ENCODE data around the gene SLC22A23. TPM values are rescaled to one million over a fixed set of nuclear protein-coding genes. Genes with fewer than 3 reads are reported as not detected.

SLC22A23 gene
- total RNA-seq, 4 donors from 2014 or later, result 6.6 to 25.0 (median 14.6) TPM

DNA sequence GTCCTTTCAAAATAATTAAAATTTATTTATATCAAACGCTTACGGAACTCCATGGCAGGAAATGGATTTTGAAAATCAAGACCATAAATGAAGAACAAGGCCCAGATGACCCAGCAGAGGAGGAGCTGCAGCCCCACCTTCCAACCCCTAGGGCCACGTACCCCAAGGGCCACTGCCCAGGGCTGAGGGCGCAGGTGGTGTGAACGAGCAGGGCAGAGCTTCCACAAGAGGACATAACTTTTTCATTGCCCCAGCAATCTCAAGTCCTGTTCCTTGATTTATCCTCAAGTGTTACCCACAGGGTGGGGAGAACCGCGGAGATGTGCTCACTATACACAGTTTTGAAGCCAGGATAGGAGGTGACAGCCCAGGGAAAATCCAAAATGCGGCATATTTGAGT is 155.3 kb downstream of the SLC22A23 start:
- in situ Hi-C loops (cut with MboI; ENCODE audit: low sequenced_read_pairs in 4 of 4) (no loop called here), intact Hi-C loops (cut with DNase I; ENCODE audit: low total_unique reads) (no loop called here)
- H3K9me3 ChIP-seq, result no peaks in the 10 kb centered on the region
- TF ChIP-seq, protein P1, sequence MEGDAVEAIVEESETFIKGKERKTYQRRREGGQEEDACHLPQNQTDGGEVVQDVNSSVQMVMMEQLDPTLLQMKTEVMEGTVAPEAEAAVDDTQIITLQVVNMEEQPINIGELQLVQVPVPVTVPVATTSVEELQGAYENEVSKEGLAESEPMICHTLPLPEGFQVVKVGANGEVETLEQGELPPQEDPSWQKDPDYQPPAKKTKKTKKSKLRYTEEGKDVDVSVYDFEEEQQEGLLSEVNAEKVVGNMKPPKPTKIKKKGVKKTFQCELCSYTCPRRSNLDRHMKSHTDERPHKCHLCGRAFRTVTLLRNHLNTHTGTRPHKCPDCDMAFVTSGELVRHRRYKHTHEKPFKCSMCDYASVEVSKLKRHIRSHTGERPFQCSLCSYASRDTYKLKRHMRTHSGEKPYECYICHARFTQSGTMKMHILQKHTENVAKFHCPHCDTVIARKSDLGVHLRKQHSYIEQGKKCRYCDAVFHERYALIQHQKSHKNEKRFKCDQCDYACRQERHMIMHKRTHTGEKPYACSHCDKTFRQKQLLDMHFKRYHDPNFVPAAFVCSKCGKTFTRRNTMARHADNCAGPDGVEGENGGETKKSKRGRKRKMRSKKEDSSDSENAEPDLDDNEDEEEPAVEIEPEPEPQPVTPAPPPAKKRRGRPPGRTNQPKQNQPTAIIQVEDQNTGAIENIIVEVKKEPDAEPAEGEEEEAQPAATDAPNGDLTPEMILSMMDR (IDR thresholded peaks at IDR 0.05 in 4 of 5, conservative IDR thresholded peaks at IDR 0.05 in 1 of 5), result no peak
- no peak for TF ChIP-seq POLR2A (IDR thresholded peaks at IDR 0.05)
- no peak overlapping the region for H3K4me3 ChIP-seq
- no peak for DNase-seq
- H3K27ac ChIP-seq, result no peak overlapping the region
- no peaks in the 10 kb centered on the region for H3K36me3 ChIP-seq
- no peaks in the 10 kb centered on the region for H3K27me3 ChIP-seq
- no peaks in the 10 kb centered on the region for H3K4me1 ChIP-seq
- no peak for ATAC-seq

DNA sequence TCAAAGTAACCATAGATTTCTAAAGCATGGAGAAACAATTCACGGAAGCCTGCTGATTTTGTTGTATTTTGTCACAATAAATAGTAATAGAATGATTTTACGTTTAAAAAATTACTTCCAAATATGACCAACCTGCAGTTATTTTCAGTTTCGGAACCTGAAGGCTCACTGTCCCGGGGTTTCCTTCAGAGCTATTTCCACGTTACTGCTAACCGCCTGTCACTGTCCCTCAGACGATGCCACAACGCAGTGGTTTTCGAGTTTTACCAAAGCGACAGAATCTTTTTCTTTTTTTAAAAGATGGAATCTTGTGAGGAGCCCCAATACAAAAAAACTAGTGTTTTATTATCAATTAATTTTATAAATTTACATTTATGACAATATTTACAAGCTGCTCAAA is 157.6 kb downstream of the SLC22A23 start:
- DNase-seq (no peak), ATAC-seq (no peak)
- TF ChIP-seq, protein P1 (IDR thresholded peaks at IDR 0.05 in 4 of 5, conservative IDR thresholded peaks at IDR 0.05 in 1 of 5), result no peak
- TF ChIP-seq POLR2A (IDR thresholded peaks at IDR 0.05), result no peak
- H3K27ac ChIP-seq, result no peak overlapping the region
- H3K4me1 ChIP-seq, result peaks cover 7 to 12% of the 10 kb centered on the region in 2 donors
- no peak overlapping the region for H3K4me3 ChIP-seq
- H3K27me3 ChIP-seq, result no peaks in the 10 kb centered on the region
- intact Hi-C loops (cut with DNase I; ENCODE audit: low total_unique reads), result loop anchor here (5.0 kb wide), 3 partner anchors 48 to 158 kb away; partner anchors contain the start of gene SLC22A23
- no peaks in the 10 kb centered on the region for H3K9me3 ChIP-seq
- no peaks in the 10 kb centered on the region for H3K36me3 ChIP-seq
- in situ Hi-C loops (cut with MboI; ENCODE audit: low sequenced_read_pairs in 4 of 4), result loop anchor here (25.0 kb wide), 2 partner anchors 163 to 713 kb away; partner anchors contain the start of gene SLC22A23 (in 4 of the 4)

DNA sequence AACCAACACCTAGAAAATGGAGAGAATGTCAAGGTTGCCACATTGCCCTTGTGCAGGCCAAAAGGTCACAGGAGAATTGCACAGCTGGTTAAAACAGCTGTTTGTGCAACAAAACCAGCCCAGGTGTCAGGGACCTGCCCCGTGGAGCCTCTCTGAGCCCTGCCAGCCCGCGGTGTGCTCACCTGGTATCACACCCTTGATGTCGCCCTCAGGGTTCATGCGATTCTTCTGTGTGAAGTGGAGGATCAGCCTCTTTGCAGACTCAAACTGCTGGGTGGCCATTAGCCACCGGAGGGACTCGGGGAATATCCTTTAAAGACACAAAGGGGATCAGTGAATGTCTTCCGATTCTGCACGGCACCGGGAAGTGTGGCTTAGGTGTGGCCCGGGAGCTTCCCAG is 158.9 kb downstream of the SLC22A23 start:
- ATAC-seq (no peak), DNase-seq (no peak)
- no peak overlapping the region for H3K4me3 ChIP-seq
- intact Hi-C loops (cut with DNase I; ENCODE audit: low total_unique reads) (loop anchor here (5.0 kb wide), 3 partner anchors 49 to 159 kb away; partner anchors contain the start of gene SLC22A23), in situ Hi-C loops (cut with MboI; ENCODE audit: low sequenced_read_pairs in 4 of 4) (loop anchor here (25.0 kb wide), 2 partner anchors 164 to 714 kb away; partner anchors contain the start of gene SLC22A23 (in 4 of the 4))
- no peaks in the 10 kb centered on the region for H3K36me3 ChIP-seq
- H3K27ac ChIP-seq, result no peak overlapping the region
- H3K9me3 ChIP-seq, result no peaks in the 10 kb centered on the region
- no peaks in the 10 kb centered on the region for H3K27me3 ChIP-seq
- H3K4me1 ChIP-seq, result peaks cover 7 to 12% of the 10 kb centered on the region in 2 donors
- TF ChIP-seq, protein P1 (IDR thresholded peaks at IDR 0.05 in 4 of 5, conservative IDR thresholded peaks at IDR 0.05 in 1 of 5), result no peak
- TF ChIP-seq POLR2A (IDR thresholded peaks at IDR 0.05), result no peak

DNA sequence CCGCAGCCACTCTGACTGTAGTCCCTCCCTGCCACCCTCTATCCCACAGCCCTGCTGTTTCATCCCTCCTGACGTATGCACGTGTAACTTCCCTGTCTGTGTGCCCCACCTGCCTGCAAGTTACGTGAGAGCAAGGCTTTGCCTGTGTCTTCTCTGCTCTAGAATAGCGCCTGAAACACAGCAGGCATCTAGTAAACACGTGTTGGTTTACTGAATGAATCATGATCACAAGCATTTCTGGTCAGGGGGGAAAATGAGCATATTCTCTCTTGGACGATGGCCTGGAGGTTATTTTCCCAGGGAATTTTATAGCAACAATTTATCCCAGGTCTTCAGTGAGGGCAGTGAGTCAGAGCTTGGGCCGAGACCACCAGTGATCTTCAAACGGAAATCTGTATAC is 159.8 kb downstream of the SLC22A23 start:
- DNase-seq (no peak), ATAC-seq (no peak)
- no peak for TF ChIP-seq POLR2A (IDR thresholded peaks at IDR 0.05)
- TF ChIP-seq, protein P1 (IDR thresholded peaks at IDR 0.05 in 4 of 5, conservative IDR thresholded peaks at IDR 0.05 in 1 of 5), result no peak
- Histone ChIP-seq H3K36me3 (no peaks in the 10 kb centered on the region), H3K27ac (no peak overlapping the region), H3K4me3 (no peak overlapping the region), H3K4me1 (peaks cover 7 to 12% of the 10 kb centered on the region in 2 donors), H3K9me3 (no peaks in the 10 kb centered on the region), H3K27me3 (no peaks in the 10 kb centered on the region)
- in situ Hi-C loops (cut with MboI; ENCODE audit: low sequenced_read_pairs in 4 of 4) (loop anchor here (25.0 kb wide), 2 partner anchors 165 to 715 kb away; partner anchors contain the start of gene SLC22A23 (in 4 of the 4)), intact Hi-C loops (cut with DNase I; ENCODE audit: low total_unique reads) (loop anchor here (5.0 kb wide), 3 partner anchors 50 to 160 kb away; partner anchors contain the start of gene SLC22A23)

Data from gastrocnemius medialis (tissue), 4 donors.